GM08714 (cell line): ENCODE data around the gene PLK1.
"Not testable (repeated sequence)": the region's sequence is repeated elsewhere in the genome, so short reads cannot be mapped to it uniquely, and the experiment has no call there.

Experiments
- H3K4me3 ChIP-seq: fragments of 200-500 bp; sonication (Bioruptor generic); 2 replicates; pipeline ENCODE4 v1.5.1; 2014; ENCODE audit warnings: mild to moderate bottlenecking, low read length, inconsistent platforms
- ZNF274 ChIP-seq: IDR thresholded peaks from 2 replicates; pipeline ENCODE4 v1.6.1; 2012; ENCODE audit warnings: mild to moderate bottlenecking, low read depth, low read length

PLK1 gene

GRCh38 chr16:23710008-23710407 lies 31.3 kb downstream of the PLK1 start:
- H3K4me3 ChIP-seq, result no peak overlapping the region
- TF ChIP-seq ZNF274, result no peak

- TF ChIP-seq ZNF274, result no peak
- H3K4me3 ChIP-seq, result no peak overlapping the region
Observed at GRCh38 chr16:23710504-23710903, 31.8 kb downstream of the PLK1 start.

- H3K4me3 ChIP-seq, result no peak overlapping the region
- no peak for TF ChIP-seq ZNF274
Observed at GRCh38 chr16:23711785-23712184, 33.1 kb downstream of the PLK1 start.

GRCh38 chr16:23712976-23713375 lies 34.3 kb downstream of the PLK1 start, which contains the start of gene ERN2:
TSS of gene ERN2 (minus strand) at chr16:23713222. CDS start at chr16:23713187, 35 bp downstream.
- TF ChIP-seq ZNF274, result no peak
- H3K4me3 ChIP-seq, result no peak within 1 kb of the TSS

GRCh38 chr16:23716484-23716883 lies 37.8 kb downstream of the PLK1 start:
- TF ChIP-seq ZNF274, result no peak
- no peak overlapping the region for H3K4me3 ChIP-seq

GRCh38 chr16:23722613-23723240 lies 44.0 kb downstream of the PLK1 start:
- not testable (repeated sequence) for H3K4me3 ChIP-seq

GRCh38 chr16:23724096-23724784 lies 45.6 kb downstream of the PLK1 start:
- H3K4me3 ChIP-seq, result no peak overlapping the region
- TF ChIP-seq ZNF274, result no peak

GRCh38 chr16:23724785-23725131 lies 46.1 kb downstream of the PLK1 start:
- TF ChIP-seq ZNF274, result no peak
- no peak overlapping the region for H3K4me3 ChIP-seq

GRCh38 chr16:23726710-23727109 lies 48.0 kb downstream of the PLK1 start:
- TF ChIP-seq ZNF274, result no peak
- H3K4me3 ChIP-seq, result no peak overlapping the region

- no peak for TF ChIP-seq ZNF274
- no peak overlapping the region for H3K4me3 ChIP-seq
Observed at GRCh38 chr16:23728112-23728477, 49.4 kb downstream of the PLK1 start.

- no peak for TF ChIP-seq ZNF274
- H3K4me3 ChIP-seq, result no peak overlapping the region
Observed at GRCh38 chr16:23729503-23730424, 51.1 kb downstream of the PLK1 start.

GRCh38 chr16:23734176-23734893 lies 55.6 kb downstream of the PLK1 start:
- no peak for TF ChIP-seq ZNF274
- no peak overlapping the region for H3K4me3 ChIP-seq

GRCh38 chr16:23737423-23738028 lies 58.8 kb downstream of the PLK1 start:
- not testable (repeated sequence) for H3K4me3 ChIP-seq

- TF ChIP-seq ZNF274, result no peak
- no peak overlapping the region for H3K4me3 ChIP-seq
Observed at GRCh38 chr16:23739516-23739915, 60.8 kb downstream of the PLK1 start.
